H9 (cell line): ENCODE measurements around the gene GABRB2. TPM values are rescaled to one million over a fixed set of nuclear protein-coding genes. Genes with fewer than 3 reads are reported as not detected.

ENCODE experiments used
- DNase-seq: peaks from one replicate; pipeline ENCODE4 v3.0.0-alpha.2; 2017
- H2AFZ ChIP-seq: one replicate; pipeline ENCODE4 v1.6.1; 2013; ENCODE audit warnings: mild to moderate bottlenecking, low read length, control low read depth, moderate library complexity
- H2AK5ac ChIP-seq: 2 replicates; pipeline ENCODE4 v1.6.1; 2013; ENCODE audit warnings: low read length, control low read depth, mixed read lengths; ENCODE audit not compliant: insufficient read length
- H2BK120ac ChIP-seq: one replicate; pipeline ENCODE4 v1.6.1; 2013; ENCODE audit warnings: low read depth, mild to moderate bottlenecking, low read length, control low read depth, inconsistent platforms; ENCODE audit not compliant: poor library complexity, severe bottlenecking
- H2BK12ac ChIP-seq: 2 replicates; pipeline ENCODE4 v1.6.1; 2013; ENCODE audit warnings: low read length, control low read depth, mixed read lengths, low read depth; ENCODE audit not compliant: insufficient read length
- H2BK15ac ChIP-seq: 2 replicates; pipeline ENCODE4 v1.6.1; 2013; ENCODE audit warnings: low read depth, low read length, control low read depth
- H2BK20ac ChIP-seq: one replicate; pipeline ENCODE4 v1.6.1; 2013; ENCODE audit warnings: low read depth, mild to moderate bottlenecking, low read length, control low read depth, inconsistent platforms; ENCODE audit not compliant: poor library complexity, severe bottlenecking
- H2BK5ac ChIP-seq: 2 replicates; pipeline ENCODE4 v1.6.1; 2013; ENCODE audit warnings: low read length, control low read depth, mixed read lengths; ENCODE audit not compliant: insufficient read length
- H3K14ac ChIP-seq: 2 replicates; pipeline ENCODE4 v1.6.1; 2013; ENCODE audit warnings: low read length, control low read depth; ENCODE audit not compliant: insufficient read depth
- H3K18ac ChIP-seq: 2 replicates; pipeline ENCODE4 v1.6.1; 2013; ENCODE audit warnings: low read depth, mild to moderate bottlenecking, mixed read lengths, low read length, control low read depth; ENCODE audit not compliant: insufficient read length
- H3K23ac ChIP-seq: 2 replicates; pipeline ENCODE4 v1.6.1; 2013; ENCODE audit warnings: low read length, control low read depth, mixed read lengths, low read depth; ENCODE audit not compliant: insufficient read length
- H3K23me2 ChIP-seq: 2 replicates; pipeline ENCODE4 v1.6.1; 2013; ENCODE audit warnings: low read depth, mild to moderate bottlenecking, mixed read lengths, low read length, control low read depth; ENCODE audit not compliant: insufficient read length, poor library complexity, severe bottlenecking
- H3K27ac ChIP-seq: 2 replicates; pipeline ENCODE4 v1.5.1; 2013; ENCODE audit warnings: low read length, control low read depth, mixed read lengths, low read depth; ENCODE audit not compliant: insufficient read length
- H3K27me3 ChIP-seq: 2 replicates; pipeline ENCODE4 v1.6.1; 2013; ENCODE audit warnings: low read length, control low read depth, inconsistent platforms; ENCODE audit not compliant: insufficient read depth
- H3K4ac ChIP-seq: 2 replicates; pipeline ENCODE4 v1.6.1; 2013; ENCODE audit warnings: low read depth, mild to moderate bottlenecking, control low read depth, inconsistent platforms, low read length, moderate library complexity
- H3K4me1 ChIP-seq: 2 replicates; pipeline ENCODE4 v1.6.1; 2013; ENCODE audit warnings: low read length, control low read depth, inconsistent platforms; ENCODE audit not compliant: insufficient read depth
- H3K4me2 ChIP-seq: 2 replicates; pipeline ENCODE4 v1.6.1; 2013; ENCODE audit warnings: low read length, control low read depth, mixed read lengths; ENCODE audit not compliant: insufficient read length, insufficient read depth
- H3K56ac ChIP-seq: 2 replicates; pipeline ENCODE4 v1.6.1; 2013; ENCODE audit warnings: low read depth, mild to moderate bottlenecking, mixed read lengths, low read length, control low read depth; ENCODE audit not compliant: insufficient read length
- H3K79me1 ChIP-seq: 2 replicates; pipeline ENCODE4 v1.6.1; 2013; ENCODE audit warnings: low read depth, mild to moderate bottlenecking, moderate library complexity, low read length, control low read depth, inconsistent platforms; ENCODE audit not compliant: insufficient read depth, poor library complexity, severe bottlenecking
- H3K79me2 ChIP-seq: 2 replicates; pipeline ENCODE4 v1.6.1; 2013; ENCODE audit warnings: low read length, control low read depth, inconsistent platforms; ENCODE audit not compliant: insufficient read depth
- H3K9ac ChIP-seq: 2 replicates; pipeline ENCODE4 v1.6.1; 2013; ENCODE audit warnings: low read length, control low read depth, mixed read lengths; ENCODE audit not compliant: insufficient read length; ENCODE audit errors: extremely low read depth
- H3K9me3 ChIP-seq: one replicate; pipeline ENCODE4 v1.6.1; 2013; ENCODE audit warnings: low read depth, low read length, inconsistent platforms; ENCODE audit not compliant: control insufficient read depth
- H3T11ph ChIP-seq: one replicate; pipeline ENCODE4 v1.6.1; 2013; ENCODE audit warnings: mild to moderate bottlenecking, low read length, control low read depth, inconsistent platforms
- H4K20me1 ChIP-seq: one replicate; pipeline ENCODE4 v1.6.1; 2013; ENCODE audit not compliant: control insufficient read depth, insufficient read length, insufficient read depth
- H4K5ac ChIP-seq: 2 replicates; pipeline ENCODE4 v1.6.1; 2013; ENCODE audit warnings: low read depth, mild to moderate bottlenecking, mixed read lengths, low read length, control low read depth; ENCODE audit not compliant: insufficient read length
- H4K8ac ChIP-seq: replicated peaks from 2 replicates; pipeline ENCODE4 v1.6.1; 2013; ENCODE audit warnings: low read length, control low read depth, mixed read lengths, low read depth; ENCODE audit not compliant: insufficient read length
- H4K91ac ChIP-seq: 2 replicates; pipeline ENCODE4 v1.6.1; 2013; ENCODE audit warnings: low read depth, mild to moderate bottlenecking, moderate library complexity, mixed read lengths, low read length, control low read depth; ENCODE audit not compliant: insufficient read length
- H3K27ac Mint-ChIP-seq, 3 experiments: 2 replicates in 2 of 3; 3 replicates in 1 of 3; pipeline ENCODE4 v1.8.0; 2020 to 2021; ENCODE audit warnings: mixed read lengths in 3 of 3, mild to moderate bottlenecking in 1 of 3, moderate library complexity in 1 of 3
- H3K27me3 Mint-ChIP-seq: 2 replicates; pipeline ENCODE4 v1.8.0; 2021; ENCODE audit warnings: low read depth, mild to moderate bottlenecking, moderate library complexity, mixed read lengths
- H3K36me3 Mint-ChIP-seq, 3 experiments: 2 replicates in 2 of 3; 3 replicates in 1 of 3; pipeline ENCODE4 v1.8.0; 2020 to 2021; ENCODE audit warnings: low read depth in 3 of 3, mixed read lengths in 3 of 3; ENCODE audit not compliant: insufficient read depth in 1 of 3
- H3K4me1 Mint-ChIP-seq, 2 experiments: 2 replicates each; pipeline ENCODE4 v1.8.0; 2020; ENCODE audit warnings: mixed read lengths in 2 of 2
- H3K4me3 Mint-ChIP-seq, 2 experiments: 2 replicates in 1 of 2; 3 replicates in 1 of 2; pipeline ENCODE4 v1.8.0; 2020 to 2021; ENCODE audit warnings: mild to moderate bottlenecking in 2 of 2, mixed read lengths in 2 of 2, moderate library complexity in 1 of 2
- H3K9me3 Mint-ChIP-seq, 2 experiments: 2 replicates in 1 of 2; 3 replicates in 1 of 2; pipeline ENCODE4 v1.8.0; 2020; ENCODE audit warnings: mild to moderate bottlenecking in 2 of 2, mixed read lengths in 2 of 2, moderate library complexity in 1 of 2
- WGBS: extraction: QIAGEN DNeasy Blood & Tissue Kit; methylation state at CpG from one replicate; pipeline ENCODE4 v1.1.7; 2013; ENCODE audit warnings: missing lambda C conversion rate, low lambda C conversion rate, mixed read lengths; ENCODE audit not compliant: insufficient read length; ENCODE audit errors: extremely low coverage; 5-methylcytosine and 5-hydroxymethylcytosine counted together
- total RNA-seq: library from RNA; stranded (reverse); gene quantifications from 2 replicates; pipeline ENCODE4 v1.2.1, GENCODE V29; 2021
- TF ChIP-seq, protein P1 (sequence below): fragments of 200-600 bp; sonication (generic); conservative IDR thresholded peaks from 3 replicates; pipeline ENCODE4 v1.8.0; 2021; ENCODE audit warnings: antibody characterized with exemption, mild to moderate bottlenecking

GABRB2 gene
- total RNA-seq, 1 experiment from 2014 or later: 0.20 TPM

DNA sequence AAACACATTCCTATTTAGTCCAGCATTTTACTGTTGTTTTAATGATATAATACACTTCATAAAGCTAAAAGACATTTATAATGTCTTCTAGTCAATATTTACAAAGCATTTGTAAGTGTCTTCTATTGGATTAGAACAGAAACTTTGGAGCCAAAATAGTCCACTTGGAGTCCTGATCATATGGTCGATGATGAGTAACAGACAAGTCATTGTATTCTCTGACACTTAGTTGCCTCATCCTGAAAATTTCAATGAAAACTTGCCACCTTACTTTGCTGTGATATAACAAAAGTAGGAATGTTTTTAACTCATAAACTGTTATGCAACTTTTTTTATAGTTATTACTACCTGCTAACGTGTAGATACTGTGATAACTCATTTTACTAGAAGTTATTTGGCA is 132.5 kb downstream of the GABRB2 start:
- Histone ChIP-seq H3K18ac (no peak overlapping the region), H3K79me1 (no peaks in the 10 kb centered on the region), H3K27me3 (no peaks in the 10 kb centered on the region), H4K8ac (no peak overlapping the region), H2BK20ac (no peak overlapping the region), H2BK120ac (no peak overlapping the region), H3K4me1 (no peaks in the 10 kb centered on the region), H3K14ac (no peak overlapping the region), H3K27ac (no peak overlapping the region), H4K5ac (no peak overlapping the region), H3K56ac (no peak overlapping the region), H2BK5ac (no peak overlapping the region), H2AFZ (no peak overlapping the region), H2BK15ac (no peak overlapping the region), H4K91ac (no peak overlapping the region), H3K79me2 (no peaks in the 10 kb centered on the region), H3K4ac (no peak overlapping the region), H3K23ac (no peak overlapping the region), H4K20me1 (no peaks in the 10 kb centered on the region), H2AK5ac (no peak overlapping the region), H3K23me2 (no peaks in the 10 kb centered on the region), H2BK12ac (no peak overlapping the region), H3K9me3 (no peaks in the 10 kb centered on the region), H3T11ph (no peak overlapping the region), H3K4me2 (no peak overlapping the region), H3K9ac (no peak overlapping the region)
- no peak overlapping the region for H3K4me3 Mint-ChIP-seq
- no CpG with 5 or more reads among the region's 2 CpGs for WGBS
- no peak overlapping the region for H3K27ac Mint-ChIP-seq
- no peak for DNase-seq
- H3K27me3 Mint-ChIP-seq: no peaks in the 10 kb centered on the region
- TF ChIP-seq, protein P1, sequence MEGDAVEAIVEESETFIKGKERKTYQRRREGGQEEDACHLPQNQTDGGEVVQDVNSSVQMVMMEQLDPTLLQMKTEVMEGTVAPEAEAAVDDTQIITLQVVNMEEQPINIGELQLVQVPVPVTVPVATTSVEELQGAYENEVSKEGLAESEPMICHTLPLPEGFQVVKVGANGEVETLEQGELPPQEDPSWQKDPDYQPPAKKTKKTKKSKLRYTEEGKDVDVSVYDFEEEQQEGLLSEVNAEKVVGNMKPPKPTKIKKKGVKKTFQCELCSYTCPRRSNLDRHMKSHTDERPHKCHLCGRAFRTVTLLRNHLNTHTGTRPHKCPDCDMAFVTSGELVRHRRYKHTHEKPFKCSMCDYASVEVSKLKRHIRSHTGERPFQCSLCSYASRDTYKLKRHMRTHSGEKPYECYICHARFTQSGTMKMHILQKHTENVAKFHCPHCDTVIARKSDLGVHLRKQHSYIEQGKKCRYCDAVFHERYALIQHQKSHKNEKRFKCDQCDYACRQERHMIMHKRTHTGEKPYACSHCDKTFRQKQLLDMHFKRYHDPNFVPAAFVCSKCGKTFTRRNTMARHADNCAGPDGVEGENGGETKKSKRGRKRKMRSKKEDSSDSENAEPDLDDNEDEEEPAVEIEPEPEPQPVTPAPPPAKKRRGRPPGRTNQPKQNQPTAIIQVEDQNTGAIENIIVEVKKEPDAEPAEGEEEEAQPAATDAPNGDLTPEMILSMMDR: no peak
- no peaks in the 10 kb centered on the region for H3K9me3 Mint-ChIP-seq
- no peaks in the 10 kb centered on the region for H3K4me1 Mint-ChIP-seq
- H3K36me3 Mint-ChIP-seq: no peaks in the 10 kb centered on the region
